ENCODE measurements around the gene FBXL5.

FBXL5 gene

GRCh38 chr4:15676899-15677298 is 21.7 kb upstream of the FBXL5 start:
- no peak for DNase-seq

DNA sequence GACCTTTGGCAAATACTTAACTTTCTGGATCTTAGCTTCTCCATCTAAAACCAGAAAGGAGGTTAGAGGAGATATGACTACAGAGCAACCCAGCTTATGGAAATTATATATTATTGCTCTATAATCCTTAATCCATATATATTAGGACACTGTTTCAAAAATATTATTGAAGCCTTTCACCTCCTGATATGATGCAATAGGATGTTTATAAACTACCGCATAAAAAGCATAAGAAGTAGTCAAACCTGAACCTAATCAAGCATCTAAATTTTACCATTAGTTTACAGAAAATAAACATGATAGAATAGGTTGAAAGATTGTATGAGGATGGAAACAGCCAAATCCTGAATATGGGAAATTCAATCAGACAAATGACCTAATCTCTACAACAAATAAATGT is 20.9 kb upstream of the FBXL5 start:
- DNase-seq = no peak

DNA sequence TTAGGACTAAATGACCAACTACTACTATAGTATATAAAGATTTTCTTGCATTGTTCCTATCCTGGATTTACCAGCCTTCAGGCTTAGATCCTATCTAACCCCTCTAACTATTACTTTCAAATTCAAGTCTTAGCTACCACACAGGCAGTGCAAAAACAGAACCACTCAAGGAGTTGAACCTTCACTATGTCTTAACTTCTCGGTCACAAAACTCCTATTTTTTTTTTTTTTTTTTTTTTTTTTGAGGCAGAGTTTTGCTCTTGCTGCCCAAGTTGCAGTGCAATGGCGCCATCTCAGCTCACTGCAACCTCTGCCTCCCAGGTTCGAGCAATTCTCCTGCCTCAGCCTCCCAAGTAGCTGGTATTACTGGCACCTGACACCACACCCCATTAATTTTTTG is 20.2 kb upstream of the FBXL5 start:
- DNase-seq = no peak

GRCh38 chr4:15674926-15675325 is 19.8 kb upstream of the FBXL5 start:
- DNase-seq = no peak

GRCh38 chr4:15674046-15674445 is 18.9 kb upstream of the FBXL5 start:
- no peak for DNase-seq

GRCh38 chr4:15673337-15673736 is 18.2 kb upstream of the FBXL5 start:
- no peak for DNase-seq

DNA sequence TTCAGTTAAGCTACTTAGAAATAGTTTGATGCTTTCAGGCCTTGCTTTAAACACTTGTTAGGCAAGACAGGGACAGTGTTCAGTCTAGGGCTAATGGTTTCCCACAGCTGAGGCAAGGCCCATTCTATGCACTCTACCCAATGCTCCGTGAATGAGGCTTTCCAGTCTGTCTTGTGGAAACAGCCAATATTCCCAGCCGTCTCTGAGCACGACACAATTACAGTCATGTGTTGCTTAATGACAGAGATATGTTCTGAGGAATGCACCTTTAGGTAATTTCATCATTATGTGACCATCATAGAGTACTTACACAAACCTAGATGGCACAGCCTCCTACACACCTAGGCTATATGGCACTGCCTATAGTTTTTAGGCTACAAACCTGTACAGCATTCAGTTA is 16.9 kb upstream of the FBXL5 start:
- no peak for DNase-seq

DNA sequence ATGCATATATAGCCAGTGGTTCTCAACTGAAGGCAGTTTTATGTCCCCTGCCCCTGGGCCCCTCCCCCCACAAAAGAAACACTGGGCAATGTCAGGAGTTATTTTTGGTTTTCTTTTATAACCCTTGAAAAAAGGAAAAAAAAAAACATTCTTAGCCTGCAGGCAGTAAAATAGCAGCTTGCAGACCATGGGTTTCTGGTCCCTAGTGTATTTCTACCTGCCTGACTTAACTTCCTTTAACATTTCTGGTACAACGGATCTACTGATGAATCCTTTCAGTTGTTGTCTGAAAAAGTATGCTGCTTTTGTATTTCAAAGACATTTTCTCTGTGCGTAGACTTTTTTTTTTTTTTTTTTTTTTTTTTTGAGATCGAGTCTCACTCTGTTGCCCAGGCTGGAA is 15.4 kb upstream of the FBXL5 start:
- no peak for DNase-seq

DNA sequence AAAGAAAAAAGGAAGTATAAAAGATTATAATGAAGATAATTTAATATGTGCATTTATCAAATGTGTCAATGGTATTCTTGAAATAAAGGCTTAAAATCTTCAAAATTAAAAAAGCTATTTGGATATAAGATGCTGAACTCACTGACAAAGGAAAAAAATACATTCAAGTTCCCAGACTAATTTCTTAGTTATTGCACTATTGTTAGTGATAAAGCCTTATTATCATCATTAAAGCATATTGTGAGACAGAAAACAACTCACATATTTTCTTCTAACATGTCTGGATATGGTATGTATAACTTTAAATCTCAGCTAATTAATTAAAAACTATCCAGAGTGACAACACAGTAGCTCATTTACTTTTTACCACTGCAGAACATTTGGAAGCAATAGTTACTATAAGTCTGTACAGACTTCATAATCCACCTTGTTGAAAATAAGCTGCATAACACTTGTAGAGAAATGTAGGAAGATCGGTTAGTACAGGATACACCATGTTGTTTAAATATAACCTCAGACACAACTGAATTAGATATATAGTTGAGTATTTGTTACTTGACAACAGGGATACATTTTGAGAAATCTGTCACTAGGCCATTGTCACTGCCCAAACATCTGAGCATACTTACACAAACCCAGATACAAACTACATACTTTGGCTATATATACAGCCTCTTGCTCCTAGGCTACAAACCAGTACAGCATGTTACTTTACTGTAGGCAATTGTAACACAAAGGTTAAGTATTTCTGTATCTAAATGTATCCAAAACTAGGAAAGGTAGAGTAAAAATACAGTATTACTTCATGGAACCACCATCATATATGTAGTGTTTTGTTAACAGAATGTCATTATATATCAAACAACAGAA is 13.6 kb upstream of the FBXL5 start:
- no peak for DNase-seq

- DNase-seq = no peak
Observed at GRCh38 chr4:15667006-15667405, 11.8 kb upstream of the FBXL5 start.

GRCh38 chr4:15665753-15666365 is 10.7 kb upstream of the FBXL5 start:
- DNase-seq = no peak

GRCh38 chr4:15659768-15660570 is 4.8 kb upstream of the FBXL5 start:
- DNase-seq = no peak

DNA sequence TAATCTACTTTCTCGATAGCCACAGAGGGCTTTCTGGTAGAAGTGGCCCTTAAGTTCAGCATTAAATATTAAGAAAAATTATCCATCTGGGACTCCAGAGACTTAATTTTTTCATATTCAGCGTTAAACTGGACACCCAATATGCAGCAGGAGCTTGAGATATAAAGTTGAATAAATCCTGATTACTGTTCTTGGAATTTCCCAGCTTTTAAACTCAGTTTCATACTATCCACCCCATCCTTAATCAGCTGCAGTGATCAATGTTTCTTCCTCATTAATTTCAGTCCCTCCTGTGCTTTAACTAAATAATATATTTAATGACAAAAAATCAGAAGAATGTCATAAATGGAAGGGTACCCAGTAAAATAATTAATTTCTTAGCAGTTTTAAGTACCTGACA is 3.6 kb upstream of the FBXL5 start:
- no peak for DNase-seq

GRCh38 chr4:15658136-15658770 is 3.1 kb upstream of the FBXL5 start:
- DNase-seq = no peak

DNA sequence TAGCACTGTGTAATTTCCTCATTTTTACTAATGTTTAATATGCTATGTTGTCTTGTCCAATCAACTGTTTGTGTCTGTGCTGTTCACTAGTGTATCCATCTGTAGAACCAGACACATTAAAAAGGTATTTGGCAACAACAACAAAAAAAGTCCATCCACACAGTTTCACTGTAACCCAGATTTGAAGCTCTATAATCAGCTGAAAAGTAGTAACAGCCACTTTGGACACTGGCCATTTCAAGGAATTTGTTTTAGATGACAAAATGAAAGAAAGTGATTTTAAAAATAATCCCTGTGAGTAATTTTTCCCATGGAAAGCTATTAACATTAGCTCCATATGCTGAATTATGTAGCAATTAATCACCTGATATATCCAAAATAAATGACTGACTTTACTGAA is 2.2 kb upstream of the FBXL5 start:
- DNase-seq = no peak

GRCh38 chr4:15656038-15656470 is 897 bp upstream of the FBXL5 start:
- DNase-seq = peak in 1 of 5 experiments; percentile 1

GRCh38 chr4:15654593-15655222 is 449 bp downstream of the FBXL5 start:
- DNase-seq = peak in 3 of 5 experiments; percentile 2 to 45 (median 18)

GRCh38 chr4:15653864-15654592 is 1.1 kb downstream of the FBXL5 start:
- DNase-seq = peak in 1 of 5 experiments; percentile 72

DNA sequence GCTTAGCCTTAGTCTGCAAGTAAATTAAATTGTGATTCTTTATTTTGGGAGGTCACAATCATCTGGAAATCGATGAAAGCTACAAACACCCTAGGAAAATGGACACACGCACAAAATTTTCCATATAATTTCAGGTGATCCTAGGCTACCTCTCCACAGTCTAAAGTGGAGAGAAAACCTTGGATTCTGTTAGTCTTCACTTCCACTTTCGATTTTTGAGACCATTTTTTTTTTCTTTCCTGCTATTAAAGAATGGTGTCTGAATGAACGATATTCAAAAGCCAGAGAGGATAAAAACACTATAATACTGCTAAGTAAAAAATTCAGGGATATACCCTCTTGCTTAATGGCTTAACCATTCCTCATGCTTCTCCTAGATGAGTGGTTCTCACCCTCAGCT is 1.7 kb downstream of the FBXL5 start:
- DNase-seq = no peak

DNA sequence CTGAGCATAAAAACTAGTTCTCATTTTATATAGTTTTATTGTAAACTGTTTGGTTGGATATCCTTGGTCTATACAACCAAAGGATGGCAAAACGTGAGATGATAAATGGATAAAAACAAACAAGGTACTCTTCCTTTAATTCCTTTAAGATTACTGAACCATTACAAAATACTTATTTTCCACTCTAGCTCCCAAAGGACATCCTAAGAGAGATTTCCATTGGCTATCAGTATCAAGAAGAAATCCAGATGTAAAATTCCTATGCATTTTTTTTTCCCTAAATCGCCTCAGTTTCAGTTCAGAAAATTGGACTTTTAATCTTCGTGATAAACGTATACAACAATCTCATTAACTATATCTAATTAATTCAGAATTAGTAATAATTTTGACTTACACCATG is 2.3 kb downstream of the FBXL5 start:
- DNase-seq = no peak

GRCh38 chr4:15652191-15652590 is 3.0 kb downstream of the FBXL5 start:
- DNase-seq = no peak

GRCh38 chr4:15651676-15652075 is 3.5 kb downstream of the FBXL5 start:
- peak in 1 of 5 experiments; percentile 12 for DNase-seq

Measured in T-helper 2 cell (primary cell).